HEK293T (cell line): ENCODE measurements around the gene HSP90AB1.
"Not testable (repeated sequence)": the region's sequence is repeated elsewhere in the genome, so short reads cannot be mapped to it uniquely, and the experiment has no call there.

ENCODE experiments used
- CTCF ChIA-PET: fragments of 350-600 bp; formaldehyde crosslinking; extraction: SDS; loops from one replicate; lab custom pipeline; 2021; ENCODE audit warnings: antibody characterized with exemption, inconsistent platforms; lab: Yijun Ruan, JAX
- POLR2A ChIA-PET: fragments of 350-600 bp; formaldehyde crosslinking; extraction: SDS; loops from one replicate; lab custom pipeline; 2020; ENCODE audit warnings: antibody characterized with exemption, inconsistent platforms; lab: Yijun Ruan, JAX
- DNase-seq: peaks from one replicate; pipeline ENCODE4 v3.0.0; 2012; ENCODE audit warnings: mixed read lengths; ENCODE audit errors: extremely low spot score
- ARNT ChIP-seq: fragments of 450-650 bp; IDR thresholded peaks from 2 replicates; pipeline ENCODE4 v1.6.1; 2017; ENCODE audit warnings: mild to moderate bottlenecking
- BHLHE40 ChIP-seq: fragments of 450-650 bp; IDR thresholded peaks from 2 replicates; pipeline ENCODE4 v1.6.1; 2016; ENCODE audit warnings: mild to moderate bottlenecking, moderate library complexity, borderline replicate concordance
- CTBP1 ChIP-seq: fragments of 450-650 bp; IDR thresholded peaks from 2 replicates; pipeline ENCODE4 v1.6.1; 2016; ENCODE audit warnings: borderline replicate concordance
- ELF4 ChIP-seq: fragments of 450-650 bp; IDR thresholded peaks from 2 replicates; pipeline ENCODE4 v1.6.1; 2017; ENCODE audit warnings: antibody characterized with exemption
- FOXA1 ChIP-seq: fragments of 450-650 bp; IDR thresholded peaks from 2 replicates; pipeline ENCODE4 v1.6.1; 2016; ENCODE audit warnings: mild to moderate bottlenecking
- FOXK2 ChIP-seq: fragments of 450-650 bp; IDR thresholded peaks from 2 replicates; pipeline ENCODE4 v1.6.1; 2016; ENCODE audit warnings: mild to moderate bottlenecking
- FOXM1 ChIP-seq: fragments of 450-650 bp; IDR thresholded peaks from 2 replicates; pipeline ENCODE4 v1.6.1; 2017; ENCODE audit warnings: mild to moderate bottlenecking, borderline replicate concordance
- HDGF ChIP-seq: fragments of 450-650 bp; IDR thresholded peaks from 2 replicates; pipeline ENCODE4 v1.6.1; 2017; ENCODE audit warnings: antibody characterized with exemption, borderline replicate concordance
- L3MBTL2 ChIP-seq: fragments of 450-650 bp; conservative IDR thresholded peaks from 2 replicates; pipeline ENCODE4 v1.6.1; 2016; ENCODE audit warnings: mild to moderate bottlenecking
- LEF1 ChIP-seq: fragments of 450-650 bp; IDR thresholded peaks from 2 replicates; pipeline ENCODE4 v1.6.1; 2017; ENCODE audit warnings: mild to moderate bottlenecking, borderline replicate concordance
- NFRKB ChIP-seq: fragments of 450-650 bp; IDR thresholded peaks from 2 replicates; pipeline ENCODE4 v1.6.1; 2016; ENCODE audit warnings: mild to moderate bottlenecking, moderate library complexity
- SP1 ChIP-seq: fragments of 450-650 bp; IDR thresholded peaks from 2 replicates; pipeline ENCODE4 v1.6.1; 2017
- SUZ12 ChIP-seq: fragments of 450-650 bp; IDR thresholded peaks from 2 replicates; pipeline ENCODE4 v1.6.1; 2016; ENCODE audit warnings: mild to moderate bottlenecking
- TARDBP ChIP-seq: fragments of 450-650 bp; IDR thresholded peaks from 2 replicates; pipeline ENCODE4 v1.6.1; 2016
- ZNF384 ChIP-seq: fragments of 450-650 bp; IDR thresholded peaks from 2 replicates; pipeline ENCODE4 v1.6.1; 2016
- TF ChIP-seq, protein P1 (sequence below): fragments of 450-650 bp; IDR thresholded peaks from 2 replicates; pipeline ENCODE4 v1.6.1; 2016

Gene HSP90AB1

DNA sequence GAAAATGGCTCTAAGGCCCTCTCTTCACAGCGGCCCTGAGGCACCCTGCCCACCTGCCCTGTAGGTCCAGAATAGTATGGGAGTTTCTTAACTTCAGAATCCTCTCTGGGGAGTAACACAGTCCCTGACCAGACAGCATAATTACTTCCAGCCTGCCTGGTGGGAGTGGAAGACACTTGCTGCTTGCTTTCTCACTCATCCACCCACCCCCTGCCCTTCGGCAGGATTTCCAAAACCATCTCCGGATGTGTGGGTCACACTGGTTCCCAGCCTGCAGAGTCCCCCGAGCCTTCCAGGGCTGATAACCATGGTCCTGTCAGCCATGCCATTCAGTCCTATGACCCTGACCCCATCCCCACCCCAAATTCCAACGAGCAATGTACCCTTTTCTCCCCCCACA is 18.1 kb upstream of the HSP90AB1 start:
- ChIA-PET CTCF (interaction anchor here (0.6 kb wide), 1 partner anchor 9 kb away, joined by 3 read pairs; no protein-coding TSS in a partner anchor), POLR2A (interaction anchor here (8.0 kb wide), 1 partner anchor 18 kb away, joined by 65 read pairs; the partner anchor contains the start of gene HSP90AB1)
- no peak for TF ChIP-seq TARDBP
- TF ChIP-seq, protein P1, sequence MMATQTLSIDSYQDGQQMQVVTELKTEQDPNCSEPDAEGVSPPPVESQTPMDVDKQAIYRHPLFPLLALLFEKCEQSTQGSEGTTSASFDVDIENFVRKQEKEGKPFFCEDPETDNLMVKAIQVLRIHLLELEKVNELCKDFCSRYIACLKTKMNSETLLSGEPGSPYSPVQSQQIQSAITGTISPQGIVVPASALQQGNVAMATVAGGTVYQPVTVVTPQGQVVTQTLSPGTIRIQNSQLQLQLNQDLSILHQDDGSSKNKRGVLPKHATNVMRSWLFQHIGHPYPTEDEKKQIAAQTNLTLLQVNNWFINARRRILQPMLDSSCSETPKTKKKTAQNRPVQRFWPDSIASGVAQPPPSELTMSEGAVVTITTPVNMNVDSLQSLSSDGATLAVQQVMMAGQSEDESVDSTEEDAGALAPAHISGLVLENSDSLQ, result no peak
- no peak for TF ChIP-seq BHLHE40
- TF ChIP-seq ZNF384, result no peak
- no peak for TF ChIP-seq FOXM1
- no peak for TF ChIP-seq L3MBTL2
- no peak for TF ChIP-seq SP1
- no peak for TF ChIP-seq FOXK2
- TF ChIP-seq ARNT, result no peak
- no peak for DNase-seq

DNA sequence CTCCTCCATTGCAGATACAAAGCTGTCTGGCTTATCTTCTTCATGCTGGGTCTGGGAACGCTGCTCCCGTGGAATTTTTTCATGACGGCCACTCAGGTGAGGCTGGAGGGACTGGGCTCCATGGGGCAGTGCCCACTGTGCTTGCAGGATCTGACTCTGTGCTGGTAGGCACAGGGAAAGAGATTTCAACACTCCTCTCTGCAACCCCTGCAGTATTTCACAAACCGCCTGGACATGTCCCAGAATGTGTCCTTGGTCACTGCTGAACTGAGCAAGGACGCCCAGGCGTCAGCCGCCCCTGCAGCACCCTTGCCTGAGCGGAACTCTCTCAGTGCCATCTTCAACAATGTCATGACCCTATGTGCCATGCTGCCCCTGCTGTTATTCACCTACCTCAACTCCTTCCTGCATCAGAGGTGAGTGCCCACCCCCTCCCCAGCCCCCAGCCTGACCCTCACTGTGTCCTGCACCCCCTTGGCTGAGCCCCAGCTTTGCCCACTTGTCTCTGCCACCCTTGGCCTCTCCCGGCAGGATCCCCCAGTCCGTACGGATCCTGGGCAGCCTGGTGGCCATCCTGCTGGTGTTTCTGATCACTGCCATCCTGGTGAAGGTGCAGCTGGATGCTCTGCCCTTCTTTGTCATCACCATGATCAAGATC is 17.4 kb upstream of the HSP90AB1 start:
- no peak for DNase-seq
- no peak for TF ChIP-seq ELF4
- no peak for TF ChIP-seq ARNT
- no peak for TF ChIP-seq FOXK2
- no peak for TF ChIP-seq L3MBTL2
- no peak for TF ChIP-seq FOXM1
- POLR2A ChIA-PET, result interaction anchor here (1.6 kb wide), 1 partner anchor 10 kb away, joined by 4 read pairs; no protein-coding TSS in a partner anchor
- CTCF ChIA-PET, result no interaction called here

DNA sequence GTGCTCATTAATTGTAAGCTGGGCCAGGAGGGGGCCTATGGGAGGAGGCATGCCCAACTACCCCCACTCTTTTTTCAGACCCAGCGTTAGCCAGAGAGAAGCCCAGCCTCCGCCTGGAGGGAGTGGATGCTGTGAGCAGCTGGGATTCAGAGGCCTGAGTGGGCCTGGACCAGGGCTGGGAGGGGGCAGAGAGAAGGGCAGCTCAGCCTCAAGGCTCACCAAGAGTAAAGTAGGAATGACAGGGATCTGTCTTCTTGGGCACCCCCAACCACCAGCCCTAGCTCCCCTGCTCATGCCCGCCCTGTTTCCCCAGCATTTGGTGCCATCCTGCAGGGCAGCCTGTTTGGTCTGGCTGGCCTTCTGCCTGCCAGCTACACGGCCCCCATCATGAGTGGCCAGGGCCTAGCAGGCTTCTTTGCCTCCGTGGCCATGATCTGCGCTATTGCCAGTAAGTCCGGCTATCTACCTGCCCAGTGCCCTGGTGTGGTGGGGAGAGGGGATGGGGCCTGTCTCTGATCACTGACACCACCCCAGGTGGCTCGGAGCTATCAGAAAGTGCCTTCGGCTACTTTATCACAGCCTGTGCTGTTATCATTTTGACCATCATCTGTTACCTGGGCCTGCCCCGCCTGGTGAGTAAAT is 16.7 kb upstream of the HSP90AB1 start:
- CTCF ChIA-PET, result no interaction called here
- TF ChIP-seq BHLHE40, result no peak
- TF ChIP-seq HDGF, result no peak
- no peak for TF ChIP-seq SP1
- TF ChIP-seq CTBP1, result no peak
- TF ChIP-seq ARNT, result no peak
- no peak for TF ChIP-seq L3MBTL2
- TF ChIP-seq SUZ12, result no peak
- POLR2A ChIA-PET, result interaction anchor here (1.6 kb wide), 1 partner anchor 11 kb away, joined by 4 read pairs; no protein-coding TSS in a partner anchor
- DNase-seq, result no peak

DNA sequence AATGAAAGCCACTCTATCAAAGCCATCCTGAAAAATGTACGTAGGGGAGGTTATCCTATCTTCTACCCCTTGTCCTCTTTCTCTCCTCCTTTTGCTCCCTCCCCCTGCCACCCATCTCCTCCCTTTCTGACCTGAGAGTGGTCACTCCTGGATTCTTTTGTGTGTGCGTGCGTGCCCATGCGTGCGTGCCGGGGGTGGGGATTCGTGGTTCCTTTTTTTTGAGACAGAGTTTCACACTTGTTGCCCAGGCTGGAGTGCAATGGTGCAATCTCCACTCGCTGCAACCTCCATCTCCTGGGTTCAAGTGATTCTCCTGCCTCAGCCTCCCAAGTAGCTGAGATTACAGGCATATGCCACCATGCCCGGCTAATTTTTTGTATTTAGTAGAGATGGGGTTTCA is 15.5 kb upstream of the HSP90AB1 start:
- CTCF ChIA-PET, DNase-seq, POLR2A ChIA-PET: not testable (repeated sequence)

DNA sequence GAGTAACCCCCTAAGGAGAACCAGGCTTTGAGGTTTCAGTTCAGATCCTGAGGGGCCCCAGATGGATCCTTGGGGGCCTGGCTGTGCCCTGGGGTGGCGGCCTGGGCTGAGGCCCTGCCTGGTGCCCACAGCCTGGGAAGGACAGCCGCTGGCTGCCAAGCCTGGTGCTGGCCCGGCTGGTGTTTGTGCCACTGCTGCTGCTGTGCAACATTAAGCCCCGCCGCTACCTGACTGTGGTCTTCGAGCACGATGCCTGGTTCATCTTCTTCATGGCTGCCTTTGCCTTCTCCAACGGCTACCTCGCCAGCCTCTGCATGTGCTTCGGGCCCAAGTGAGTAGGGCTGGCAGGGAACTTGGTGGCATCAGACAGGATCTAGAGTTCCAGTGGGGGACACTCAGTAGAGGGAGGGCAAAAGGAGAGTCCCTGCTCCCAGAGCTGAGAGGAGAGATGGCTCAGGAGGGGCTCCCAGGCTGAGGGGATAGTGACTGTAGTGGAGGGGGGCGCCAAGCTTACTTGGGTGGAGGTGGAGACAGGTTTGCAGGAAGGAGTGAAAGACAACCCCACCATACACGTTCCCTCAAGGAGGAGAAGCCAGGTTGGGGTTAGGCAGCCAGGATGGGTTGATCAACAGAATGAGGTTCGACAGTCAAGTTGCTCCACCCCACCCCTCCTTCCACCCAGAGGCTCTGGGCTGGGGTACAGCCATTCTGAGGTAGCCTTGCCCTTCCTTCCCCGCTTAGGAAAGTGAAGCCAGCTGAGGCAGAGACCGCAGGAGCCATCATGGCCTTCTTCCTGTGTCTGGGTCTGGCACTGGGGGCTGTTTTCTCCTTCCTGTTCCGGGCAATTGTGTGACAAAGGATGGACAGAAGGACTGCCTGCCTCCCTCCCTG is 14.0 kb upstream of the HSP90AB1 start:
- DNase-seq, result no peak
- POLR2A ChIA-PET, result interaction anchor here (1.1 to 5.6 kb wide), 2 partner anchors 14 to 60 kb away, joined by 3 to 49 read pairs; partner anchors contain the start of gene HSP90AB1
- no peak for TF ChIP-seq ELF4
- TF ChIP-seq CTBP1, result no peak
- no peak for TF ChIP-seq FOXK2
- TF ChIP-seq NFRKB, result no peak
- TF ChIP-seq TARDBP, result no peak
- TF ChIP-seq SUZ12, result no peak
- CTCF ChIA-PET, result no interaction called here

DNA sequence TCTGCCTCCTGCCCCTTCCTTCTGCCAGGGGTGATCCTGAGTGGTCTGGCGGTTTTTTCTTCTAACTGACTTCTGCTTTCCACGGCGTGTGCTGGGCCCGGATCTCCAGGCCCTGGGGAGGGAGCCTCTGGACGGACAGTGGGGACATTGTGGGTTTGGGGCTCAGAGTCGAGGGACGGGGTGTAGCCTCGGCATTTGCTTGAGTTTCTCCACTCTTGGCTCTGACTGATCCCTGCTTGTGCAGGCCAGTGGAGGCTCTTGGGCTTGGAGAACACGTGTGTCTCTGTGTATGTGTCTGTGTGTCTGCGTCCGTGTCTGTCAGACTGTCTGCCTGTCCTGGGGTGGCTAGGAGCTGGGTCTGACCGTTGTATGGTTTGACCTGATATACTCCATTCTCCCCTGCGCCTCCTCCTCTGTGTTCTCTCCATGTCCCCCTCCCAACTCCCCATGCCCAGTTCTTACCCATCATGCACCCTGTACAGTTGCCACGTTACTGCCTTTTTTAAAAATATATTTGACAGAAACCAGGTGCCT is 13.3 kb upstream of the HSP90AB1 start:
- POLR2A ChIA-PET, result interaction anchor here (1.1 to 5.6 kb wide), 2 partner anchors 13 to 61 kb away, joined by 3 to 49 read pairs; partner anchors contain the start of gene HSP90AB1
- TF ChIP-seq LEF1 (no peak), L3MBTL2 (no peak), CTBP1 (no peak), NFRKB (no peak), ELF4 (no peak), HDGF (no peak), FOXA1 (no peak), SP1 (no peak), BHLHE40 (no peak), ARNT (no peak), TARDBP (no peak), FOXK2 (no peak), SUZ12 (no peak), FOXM1 (no peak), ZNF384 (no peak)
- TF ChIP-seq, protein P1, result no peak
- DNase-seq, result no peak
- CTCF ChIA-PET, result interaction anchor here (0.8 to 3.2 kb wide), 5 partner anchors 9 to 123 kb away, joined by 3 to 15 read pairs (median 8); partner anchors contain the start of gene SLC29A1
